Measurements from ENCODE around the gene MLLT11. TPM values are rescaled to one million over a fixed set of nuclear protein-coding genes. Genes with fewer than 3 reads are reported as not detected.

MLLT11 gene
- total RNA-seq, 1 donor from 2014 or later = 0.80 TPM

Other genes starting within 250 kb of the MLLT11 start
- 17.7 TPM for gene ARNT, start 183.8 kb upstream of the MLLT11 start, total RNA-seq
- gene CTXND2, start 173.3 kb upstream of the MLLT11 start, total RNA-seq = not detected
- gene SETDB1, start 134.0 kb upstream of the MLLT11 start, total RNA-seq = 24.3 TPM
- 49.8 TPM for gene CERS2, start 85.6 kb upstream of the MLLT11 start, total RNA-seq
- 0.40 TPM for gene ANXA9, start 78.1 kb upstream of the MLLT11 start, total RNA-seq
- 33.4 TPM for gene MINDY1, start 53.5 kb upstream of the MLLT11 start, total RNA-seq
- gene PRUNE1, start 51.9 kb upstream of the MLLT11 start, total RNA-seq = 14.3 TPM
- 55.8 TPM for gene BNIPL, start 23.8 kb upstream of the MLLT11 start, total RNA-seq
- 1.3 TPM for gene C1orf56, start 12.6 kb upstream of the MLLT11 start, total RNA-seq
- 118 TPM for gene CDC42SE1, start 775 bp upstream of the MLLT11 start, total RNA-seq
- gene GABPB2, start 10.4 kb downstream of the MLLT11 start, total RNA-seq = 10.6 TPM
- 0.88 TPM for gene SEMA6C, start 86.2 kb downstream of the MLLT11 start, total RNA-seq
- gene TNFAIP8L2, start 96.3 kb downstream of the MLLT11 start, total RNA-seq = not detected
- gene LYSMD1, start 105.5 kb downstream of the MLLT11 start, total RNA-seq = 5.0 TPM
- gene SCNM1, start 105.7 kb downstream of the MLLT11 start, total RNA-seq = 30.6 TPM
- gene TMOD4, start 115.6 kb downstream of the MLLT11 start, total RNA-seq = not detected
- 28.2 TPM for gene VPS72, start 129.8 kb downstream of the MLLT11 start, total RNA-seq
- 28.2 TPM for gene PIP5K1A, start 138.2 kb downstream of the MLLT11 start, total RNA-seq
- 126 TPM for gene PSMD4, start 194.3 kb downstream of the MLLT11 start, total RNA-seq
- 12.6 TPM for gene ZNF687, start 221.9 kb downstream of the MLLT11 start, total RNA-seq